Stimulated activated CD4-positive, alpha-beta T cell treated with anti-CD3 and anti-CD28 coated beads, Interleukin-1b, Interleukin-23, amount 100 ng/mL, for 4 hours (primary cell): Measurements from ENCODE around the gene ST7.

Experiments
- DNase-seq, 2 donors: peaks; one replicate each; pipeline ENCODE4 v3.0.0-alpha.2; 2020; ENCODE audit warnings: low read depth in 2 of 2

Gene ST7

GRCh38 chr7:117190746-117191435, 237.6 kb downstream of the ST7 start:
- DNase-seq = no peak

GRCh38 chr7:117192108-117192507, 238.8 kb downstream of the ST7 start:
- DNase-seq = no peak

- DNase-seq = no peak
Measured at GRCh38 chr7:117193564-117193963, 240.3 kb downstream of the ST7 start.

GRCh38 chr7:117194445-117194844, 241.1 kb downstream of the ST7 start:
- no peak for DNase-seq

- no peak for DNase-seq
Measured at GRCh38 chr7:117195361-117196029, 242.2 kb downstream of the ST7 start.

- DNase-seq = no peak
Measured at GRCh38 chr7:117200132-117200531, 246.8 kb downstream of the ST7 start.

- DNase-seq = no peak
Measured at GRCh38 chr7:117200786-117201458, 247.6 kb downstream of the ST7 start.

GRCh38 chr7:117202511-117202910, 249.2 kb downstream of the ST7 start:
- no peak for DNase-seq

- no peak for DNase-seq
Measured at GRCh38 chr7:117203205-117203604, 249.9 kb downstream of the ST7 start.

GRCh38 chr7:117205873-117206272, 252.6 kb downstream of the ST7 start:
- no peak for DNase-seq

- DNase-seq = no peak
Measured at GRCh38 chr7:117208257-117208656, 255.0 kb downstream of the ST7 start.

- no peak for DNase-seq
Measured at GRCh38 chr7:117210397-117210796, 257.1 kb downstream of the ST7 start.

- no peak for DNase-seq
Measured at GRCh38 chr7:117210908-117211307, 257.6 kb downstream of the ST7 start.

- DNase-seq = no peak
Measured at GRCh38 chr7:117211614-117212013, 258.3 kb downstream of the ST7 start.

- peak; percentile 10 to 16 for DNase-seq
Measured at GRCh38 chr7:117212969-117213877, 259.9 kb downstream of the ST7 start.

- no peak for DNase-seq
Measured at GRCh38 chr7:117216010-117216409, 262.7 kb downstream of the ST7 start.

GRCh38 chr7:117216436-117217069, 263.3 kb downstream of the ST7 start:
- no peak for DNase-seq

GRCh38 chr7:117217106-117218035, 264.1 kb downstream of the ST7 start:
- DNase-seq = no peak

- DNase-seq = no peak
Measured at GRCh38 chr7:117218700-117219099, 265.4 kb downstream of the ST7 start.

GRCh38 chr7:117219485-117219884, 266.2 kb downstream of the ST7 start:
- DNase-seq = no peak
